ENCODE results near the gene MIER2. TPM values are rescaled to one million over a fixed set of nuclear protein-coding genes. Genes with fewer than 3 reads are reported as not detected.

MIER2 gene
- total and polyA plus RNA-seq, 8 donors = 5.8 to 29.6 (median 13.2) TPM

- Histone ChIP-seq H3K4me3 (no peak overlapping the region), H3K27ac (no peak overlapping the region), H3K36me3 (no peaks in the 10 kb centered on the region), H3K4me1 (peaks cover 0 to 5% (median 0%) of the 10 kb centered on the region in 4 donors), H3K27me3 (peaks cover 0 to 74% (median 28%) of the 10 kb centered on the region in 3 donors), H3K9me3 (no peaks in the 10 kb centered on the region)
- no peak for DNase-seq
- 80 to 84% (median 82%) methylated on average over 34 to 43 of the region's 43 CpGs for WGBS, 5 donors
- intact Hi-C loops (cut with DNase I; ENCODE audit: low total_unique reads) = no loop called here
- no peak for TF ChIP-seq POLR2A (IDR thresholded peaks at IDR 0.05)
- no peak for TF ChIP-seq EP300 (IDR thresholded peaks at IDR 0.05)
- no peak for TF ChIP-seq CTCF (IDR thresholded peaks at IDR 0.05)
- TF ChIP-seq POLR2AphosphoS5 (IDR thresholded peaks at IDR 0.05) = no peak
Measured at GRCh38 chr19:375395-376110, 31.0 kb upstream of the MIER2 start.

- TF ChIP-seq CTCF (IDR thresholded peaks at IDR 0.05) (no peak), EP300 (IDR thresholded peaks at IDR 0.05) (no peak), POLR2AphosphoS5 (IDR thresholded peaks at IDR 0.05) (no peak), POLR2A (IDR thresholded peaks at IDR 0.05) (no peak)
- WGBS, 5 donors = 68 to 76% (median 74%) methylated on average over 17 of the region's 17 CpGs
- no peaks in the 10 kb centered on the region for H3K36me3 ChIP-seq
- peaks cover 0 to 5% (median 0%) of the 10 kb centered on the region in 4 donors for H3K4me1 ChIP-seq
- H3K9me3 ChIP-seq = no peaks in the 10 kb centered on the region
- H3K27ac ChIP-seq = no peak overlapping the region
- peaks cover 0 to 80% (median 28%) of the 10 kb centered on the region in 3 donors for H3K27me3 ChIP-seq
- DNase-seq = no peak
- intact Hi-C loops (cut with DNase I; ENCODE audit: low total_unique reads) = no loop called here
- no peak overlapping the region for H3K4me3 ChIP-seq
Measured at GRCh38 chr19:374886-375235, 30.3 kb upstream of the MIER2 start.

- Histone ChIP-seq H3K27ac (no peak overlapping the region), H3K4me3 (no peak overlapping the region), H3K27me3 (peaks cover 0 to 86% (median 28%) of the 10 kb centered on the region in 3 donors), H3K9me3 (no peaks in the 10 kb centered on the region), H3K36me3 (no peaks in the 10 kb centered on the region), H3K4me1 (peaks cover 0 to 5% (median 0%) of the 10 kb centered on the region in 4 donors)
- 64 to 70% (median 68%) methylated on average over 6 to 23 of the region's 23 CpGs for WGBS, 5 donors
- intact Hi-C loops (cut with DNase I; ENCODE audit: low total_unique reads) = no loop called here
- no peak for TF ChIP-seq POLR2A (IDR thresholded peaks at IDR 0.05)
- TF ChIP-seq CTCF (IDR thresholded peaks at IDR 0.05) = no peak
- TF ChIP-seq EP300 (IDR thresholded peaks at IDR 0.05) = no peak
- TF ChIP-seq POLR2AphosphoS5 (IDR thresholded peaks at IDR 0.05) = no peak
- DNase-seq = no peak
Measured at GRCh38 chr19:374183-374885, 29.7 kb upstream of the MIER2 start.

- Histone ChIP-seq H3K9me3 (no peaks in the 10 kb centered on the region), H3K36me3 (no peaks in the 10 kb centered on the region), H3K27ac (no peak overlapping the region), H3K27me3 (peaks cover 0 to 84% (median 28%) of the 10 kb centered on the region in 3 donors), H3K4me3 (no peak overlapping the region), H3K4me1 (peaks cover 0 to 5% (median 0%) of the 10 kb centered on the region in 4 donors)
- intact Hi-C loops (cut with DNase I; ENCODE audit: low total_unique reads) = no loop called here
- TF ChIP-seq CTCF (IDR thresholded peaks at IDR 0.05) (no peak), EP300 (IDR thresholded peaks at IDR 0.05) (no peak), POLR2AphosphoS5 (IDR thresholded peaks at IDR 0.05) (no peak), POLR2A (IDR thresholded peaks at IDR 0.05) (no peak)
- no peak for DNase-seq
- 71 to 76% (median 75%) methylated on average over 24 of the region's 24 CpGs for WGBS, 5 donors
Measured at GRCh38 chr19:373391-374182, 29.0 kb upstream of the MIER2 start.

All from stomach (tissue), 9 donors.